Activated CD8-positive, alpha-beta T cell treated with anti-CD3 and anti-CD28 coated beads for 36 hours (primary cell): ENCODE data around the gene XXYLT1. TPM values are rescaled to one million over a fixed set of nuclear protein-coding genes. Genes with fewer than 3 reads are reported as not detected.

ENCODE experiments used
- ATAC-seq: fragments of 200-7000 bp; cut with Tn5 transposase; one replicate; pipeline ENCODE4 v1.10.0; 2021; ENCODE audit warnings: mild to moderate bottlenecking, moderate library complexity
- CTCF ChIA-PET: fragments of 350-600 bp; sonication (Branson Sonifier 250); formaldehyde crosslinking; loops from one replicate; lab custom pipeline; 2021; ENCODE audit warnings: antibody characterized with exemption; lab: Charles Lee
- POLR2A ChIA-PET: fragments of 350-600 bp; sonication (Branson Sonifier 250); formaldehyde crosslinking; loops from one replicate; lab custom pipeline; 2021; ENCODE audit warnings: antibody characterized with exemption; lab: Charles Lee
- DNase-seq: peaks from one replicate; pipeline ENCODE4 v3.0.0-alpha.2; 2020
- H3K27ac Mint-ChIP-seq: one replicate; pipeline ENCODE4 v1.8.0; 2021; ENCODE audit warnings: mild to moderate bottlenecking, mixed read lengths
- H3K27me3 Mint-ChIP-seq: one replicate; pipeline ENCODE4 v1.8.0; 2021; ENCODE audit warnings: mixed read lengths
- H3K36me3 Mint-ChIP-seq: one replicate; pipeline ENCODE4 v1.8.0; 2021; ENCODE audit warnings: low read depth, mixed read lengths
- H3K4me1 Mint-ChIP-seq: one replicate; pipeline ENCODE4 v1.8.0; 2021; ENCODE audit warnings: low read depth, mixed read lengths
- H3K4me3 Mint-ChIP-seq: one replicate; pipeline ENCODE4 v1.8.0; 2021; ENCODE audit warnings: mild to moderate bottlenecking, moderate library complexity, mixed read lengths
- H3K9me3 Mint-ChIP-seq: one replicate; pipeline ENCODE4 v1.8.0; 2021; ENCODE audit warnings: mixed read lengths
- CTCF ChIP-seq: fragments of 200-600 bp; IDR thresholded peaks from one replicate; pipeline ENCODE4 v1.8.0; 2022; ENCODE audit warnings: antibody characterized with exemption, mild to moderate bottlenecking
- intact Hi-C: fragments of 100-400 bp; cut with micrococcal nuclease; formaldehyde crosslinking; loops from one replicate; pipeline ENCODE4 v1.10.0; 2022
- total RNA-seq, 2 experiments: library from RNA; stranded (reverse); gene quantifications; one replicate each; pipeline ENCODE4 v1.2.3, GENCODE V29; 2021

The XXYLT1 gene
- total RNA-seq, 2 experiments from 2014 or later = 8.4 to 9.6 TPM

DNA sequence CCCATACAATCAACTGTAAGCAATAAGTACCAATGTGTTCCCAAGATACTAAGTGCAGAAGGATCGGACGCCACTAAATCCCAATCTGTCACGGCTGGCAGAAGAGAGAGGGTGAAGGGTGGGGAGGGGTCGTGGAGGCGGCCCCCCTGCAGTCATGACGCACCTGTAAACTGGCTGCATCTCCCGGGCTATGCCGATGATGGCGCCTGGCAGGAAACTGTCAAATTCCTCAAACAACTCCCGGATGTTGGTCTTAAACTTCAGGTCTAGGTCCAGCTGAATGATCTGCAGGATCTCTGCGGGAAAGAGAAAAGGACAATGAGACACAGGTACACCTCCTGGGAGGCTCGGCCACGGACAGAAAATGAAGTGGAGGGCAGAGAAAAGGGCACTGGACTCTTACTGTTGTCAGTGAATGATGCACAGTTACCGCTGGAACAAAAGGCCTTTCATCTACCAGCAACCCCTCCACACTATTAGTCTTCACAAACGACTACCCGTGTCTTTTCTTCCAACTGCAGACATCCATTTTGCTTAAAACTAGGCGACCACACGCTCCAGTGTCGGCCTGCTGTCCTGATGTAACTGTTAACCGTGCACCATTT is 114.6 kb downstream of the XXYLT1 start:
- H3K4me3 Mint-ChIP-seq = no peak overlapping the region
- H3K27ac Mint-ChIP-seq = no peak overlapping the region
- H3K4me1 Mint-ChIP-seq = peaks cover 25% of the 10 kb centered on the region
- no peaks in the 10 kb centered on the region for H3K27me3 Mint-ChIP-seq
- TF ChIP-seq CTCF = no peak
- ChIA-PET CTCF (no interaction called here), POLR2A (no interaction called here)
- H3K36me3 Mint-ChIP-seq = peaks cover 2% of the 10 kb centered on the region
- intact Hi-C loops = no loop called here
- DNase-seq (no peak), ATAC-seq (no peak)
- H3K9me3 Mint-ChIP-seq = no peaks in the 10 kb centered on the region

- Mint-ChIP-seq H3K27me3 (no peaks in the 10 kb centered on the region), H3K9me3 (no peaks in the 10 kb centered on the region), H3K36me3 (peaks cover 3% of the 10 kb centered on the region), H3K4me1 (peaks cover 28% of the 10 kb centered on the region), H3K4me3 (no peak overlapping the region), H3K27ac (peak overlapping the region; percentile 46)
- ChIA-PET POLR2A (interaction anchor here (0.9 kb wide), 1 partner anchor 10 kb away, joined by 3 read pairs; no protein-coding TSS in a partner anchor), CTCF (interaction anchor here (1.1 to 1.6 kb wide), 3 partner anchors 13 to 473 kb away, joined by 3 to 4 read pairs (median 4); no protein-coding TSS in a partner anchor)
- intact Hi-C loops = no loop called here
- TF ChIP-seq CTCF = no peak
- DNase-seq (no peak), ATAC-seq (no peak)
Measured at GRCh38 chr3:195155570-195156241, 115.3 kb downstream of the XXYLT1 start.

DNA sequence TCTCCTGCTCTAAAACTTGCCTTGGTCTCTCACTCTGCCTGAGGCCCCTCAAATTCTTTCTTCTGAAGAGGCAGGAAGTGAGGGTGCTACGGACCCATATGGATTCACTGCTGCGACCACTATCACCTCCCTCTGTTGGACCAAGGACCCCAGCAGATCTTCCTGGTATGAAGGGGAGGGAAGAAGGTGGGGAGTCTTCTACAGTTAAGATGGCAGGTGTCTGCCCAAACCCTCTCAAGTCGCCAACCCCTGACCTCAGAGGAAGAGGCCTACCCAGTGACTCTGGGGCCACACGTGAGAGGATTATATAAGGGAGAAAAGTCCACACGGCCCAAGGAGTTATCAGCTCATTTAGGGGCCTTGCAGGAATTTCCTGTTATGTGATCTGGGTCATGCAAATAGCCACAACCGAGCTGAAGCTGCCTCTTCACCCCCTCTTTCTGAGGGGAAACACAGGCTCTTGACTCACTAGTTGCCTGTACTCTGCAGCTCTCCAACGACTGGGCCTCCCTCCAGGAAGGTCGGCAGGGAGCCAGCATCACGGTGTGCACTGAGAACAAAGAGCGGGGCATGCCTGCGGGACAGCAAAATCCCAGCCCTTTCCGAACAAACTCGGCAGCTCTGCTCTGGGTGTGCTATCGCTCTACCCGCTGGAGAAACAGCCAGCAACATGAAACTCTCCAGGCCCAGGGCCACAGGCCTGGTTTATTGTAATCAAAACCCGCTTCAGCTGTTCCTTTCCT is 116.0 kb downstream of the XXYLT1 start:
- no peak for TF ChIP-seq CTCF
- Mint-ChIP-seq H3K9me3 (no peaks in the 10 kb centered on the region), H3K4me3 (no peak overlapping the region), H3K27me3 (no peaks in the 10 kb centered on the region), H3K4me1 (peaks cover 36% of the 10 kb centered on the region), H3K27ac (peak overlapping the region; percentile 80), H3K36me3 (peaks cover 4% of the 10 kb centered on the region)
- intact Hi-C loops = no loop called here
- DNase-seq (peak; percentile 33), ATAC-seq (peak; percentile 60)
- CTCF ChIA-PET = interaction anchor here (1.1 to 1.6 kb wide), 4 partner anchors 12 to 472 kb away, joined by 3 to 4 read pairs (median 4); partner anchors contain the start of gene XXYLT1
- POLR2A ChIA-PET = interaction anchor here (0.9 to 1.2 kb wide), 3 partner anchors 9 to 95 kb away, joined by 3 to 5 read pairs (median 3); no protein-coding TSS in a partner anchor

DNA sequence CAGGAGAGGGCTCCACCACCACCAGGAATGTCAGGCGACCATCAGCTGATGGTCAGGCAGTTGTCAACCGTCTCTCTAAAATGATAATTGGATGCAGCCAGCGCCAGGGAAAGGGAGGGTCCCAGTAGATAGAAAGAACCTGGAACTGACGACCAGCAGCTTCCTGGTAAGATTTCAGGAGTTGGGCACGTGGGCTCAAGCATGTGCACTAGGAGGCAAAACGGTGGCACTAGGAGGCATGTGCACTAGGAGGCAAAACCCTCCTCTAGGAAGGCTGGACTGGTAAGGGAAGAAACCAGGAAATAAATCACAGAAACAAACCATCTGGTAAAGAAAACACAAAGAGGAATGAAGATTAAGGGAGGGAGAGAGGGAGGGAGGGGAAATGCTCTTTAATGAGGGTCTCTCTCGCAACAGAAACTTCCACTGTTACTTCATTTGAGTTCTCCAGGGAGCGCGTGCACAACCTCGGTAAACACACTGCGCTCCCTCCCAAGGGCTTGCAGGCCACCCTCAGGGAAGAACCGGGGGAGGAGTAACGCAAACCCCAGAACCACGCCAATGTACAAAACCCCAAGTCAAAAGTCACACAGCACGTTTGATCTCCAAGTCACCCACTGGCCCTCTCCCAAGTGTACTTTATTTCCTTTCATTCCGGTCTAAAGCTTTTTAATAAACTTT is 116.7 kb downstream of the XXYLT1 start:
- Mint-ChIP-seq H3K4me3 (no peak overlapping the region), H3K27me3 (no peaks in the 10 kb centered on the region), H3K36me3 (peaks cover 4% of the 10 kb centered on the region), H3K9me3 (no peaks in the 10 kb centered on the region), H3K4me1 (peaks cover 41% of the 10 kb centered on the region), H3K27ac (peak overlapping the region; percentile 80)
- intact Hi-C loops = no loop called here
- CTCF ChIA-PET = interaction anchor here (0.9 to 1.6 kb wide), 4 partner anchors 8 to 472 kb away, joined by 3 to 4 read pairs (median 4); partner anchors contain the start of gene XXYLT1
- ATAC-seq (no peak), DNase-seq (no peak)
- TF ChIP-seq CTCF = no peak
- POLR2A ChIA-PET = interaction anchor here (0.9 to 1.2 kb wide), 3 partner anchors 8 to 96 kb away, joined by 3 to 5 read pairs (median 3); no protein-coding TSS in a partner anchor
